HepG2 (cell line): ENCODE measurements around the gene LRRC17. TPM values are rescaled to one million over a fixed set of nuclear protein-coding genes. Genes with fewer than 3 reads are reported as not detected.
A peak's percentile ranks its signal among the peaks of the same experiment; 100 is the strongest.

Experiments
- ATF7 ChIP-seq, 2 experiments: fragments of 450-650 bp in 1 of 2; sonication (generic) in 1 of 2; formaldehyde crosslinking in 1 of 2; IDR thresholded peaks; 2 replicates each; pipeline versions ENCODE4 v1.4.0 to v1.6.1; 2016 to 2020; ENCODE audit warnings: antibody characterized with exemption in 1 of 2, mild to moderate bottlenecking in 1 of 2, missing genetic modification reagents in 1 of 2
- CHCHD3 ChIP-seq: sonication (generic); formaldehyde crosslinking; IDR thresholded peaks from 2 replicates; pipeline ENCODE4 v1.8.0; 2022; ENCODE audit warnings: mild to moderate bottlenecking, missing genetic modification reagents, moderate library complexity
- CSRNP1 ChIP-seq: sonication (generic); formaldehyde crosslinking; IDR thresholded peaks from 2 replicates; pipeline ENCODE4 v1.8.1; 2023; ENCODE audit warnings: mild to moderate bottlenecking, missing genetic modification reagents
- HDAC1 ChIP-seq: sonication (generic); formaldehyde crosslinking; IDR thresholded peaks from 2 replicates; pipeline ENCODE4 v1.5.1; 2020; ENCODE audit warnings: mild to moderate bottlenecking, missing genetic modification reagents
- HIVEP1 ChIP-seq: sonication (generic); formaldehyde crosslinking; IDR thresholded peaks from 2 replicates; pipeline ENCODE4 v1.4.0; 2020; ENCODE audit warnings: mild to moderate bottlenecking, missing genetic modification reagents
- HMGA1 ChIP-seq: sonication (generic); formaldehyde crosslinking; conservative IDR thresholded peaks from 2 replicates; pipeline ENCODE4 v1.4.0; 2020; ENCODE audit warnings: missing genetic modification reagents
- IKZF4 ChIP-seq: sonication (generic); formaldehyde crosslinking; IDR thresholded peaks from 2 replicates; pipeline ENCODE4 v1.5.1; 2020; ENCODE audit warnings: borderline replicate concordance, mild to moderate bottlenecking, low read depth, missing genetic modification reagents; ENCODE audit errors: not compliant biosample characterization
- JUN ChIP-seq: sonication (generic); formaldehyde crosslinking; IDR thresholded peaks from 2 replicates; pipeline ENCODE4 v1.4.0; 2020; ENCODE audit warnings: mild to moderate bottlenecking, missing genetic modification reagents
- KLF15 ChIP-seq: sonication (generic); formaldehyde crosslinking; IDR thresholded peaks from 2 replicates; pipeline ENCODE4 v1.8.1; 2023; ENCODE audit warnings: borderline replicate concordance, mild to moderate bottlenecking, inconsistent platforms, missing genetic modification reagents, mixed read lengths
- MIER3 ChIP-seq: IDR thresholded peaks from 2 replicates; pipeline ENCODE4 v1.6.1; 2016; ENCODE audit warnings: missing compliant biosample characterization, borderline replicate concordance
- MLX ChIP-seq: IDR thresholded peaks from 2 replicates; pipeline ENCODE4 v1.6.1; 2016
- NAIF1 ChIP-seq: sonication (generic); formaldehyde crosslinking; IDR thresholded peaks from 2 replicates; pipeline ENCODE4 v1.5.0; 2020; ENCODE audit warnings: mild to moderate bottlenecking, missing genetic modification reagents, borderline replicate concordance
- RBAK ChIP-seq: sonication (generic); formaldehyde crosslinking; IDR thresholded peaks from 2 replicates; pipeline ENCODE4 v1.5.1; 2020; ENCODE audit warnings: mild to moderate bottlenecking, missing genetic modification reagents
- REL ChIP-seq: sonication (generic); formaldehyde crosslinking; conservative IDR thresholded peaks from 2 replicates; pipeline ENCODE4 v1.8.0; 2022; ENCODE audit warnings: mild to moderate bottlenecking, missing genetic modification reagents, moderate library complexity
- SRSF1 ChIP-seq: fragments of 200-400 bp; formaldehyde crosslinking; optimal IDR thresholded peaks from 2 replicates; pipeline ENCODE3; 2017; ENCODE audit warnings: mild to moderate bottlenecking, low read depth, low read length, moderate library complexity
- ZBED4 ChIP-seq: sonication (generic); formaldehyde crosslinking; IDR thresholded peaks from 2 replicates; pipeline ENCODE4 v1.4.0; 2020; ENCODE audit warnings: missing genetic modification reagents, borderline replicate concordance
- ZBTB26 ChIP-seq: IDR thresholded peaks from 2 replicates; pipeline ENCODE4 v1.6.1; 2016; ENCODE audit warnings: missing compliant biosample characterization, missing genetic modification reagents, borderline replicate concordance
- ZNF234 ChIP-seq: sonication (generic); formaldehyde crosslinking; conservative IDR thresholded peaks from 2 replicates; pipeline ENCODE4 v1.5.1; 2020; ENCODE audit warnings: mild to moderate bottlenecking, missing genetic modification reagents
- ZNF326 ChIP-seq: sonication (generic); formaldehyde crosslinking; IDR thresholded peaks from 2 replicates; pipeline ENCODE4 v1.4.0; 2020; ENCODE audit warnings: missing genetic modification reagents, borderline replicate concordance
- ZNF569 ChIP-seq: sonication (generic); formaldehyde crosslinking; IDR thresholded peaks from 2 replicates; pipeline ENCODE4 v1.5.0; 2020; ENCODE audit warnings: mild to moderate bottlenecking, missing genetic modification reagents, moderate library complexity, borderline replicate concordance
- ZNF570 ChIP-seq: sonication (generic); formaldehyde crosslinking; IDR thresholded peaks from 2 replicates; pipeline ENCODE4 v1.4.0; 2020; ENCODE audit warnings: mild to moderate bottlenecking, missing genetic modification reagents, borderline replicate concordance
- ZZZ3 ChIP-seq: sonication (generic); formaldehyde crosslinking; IDR thresholded peaks from 2 replicates; pipeline ENCODE4 v1.4.0; 2020; ENCODE audit warnings: missing genetic modification reagents, mild to moderate bottlenecking, borderline replicate concordance
- polyA plus RNA-seq, 8 experiments: library from polyadenylated mRNA; depleted of rRNA in 3 of 8; stranded (reverse) in 7 of 8; unstranded in 1 of 8; fragments of >200 nt; fragmentation: Illumina TruSeq in 4 of 8; extraction: Trizol in 4 of 8; gene quantifications; 2 replicates each; pipeline versions ENCODE4 v1.2.1 to v1.2.3, GENCODE V29; 2011 to 2016; ENCODE audit warnings: low read depth in 4 of 8, missing spikeins in 1 of 8, mixed read lengths in 1 of 8; ENCODE audit not compliant: insufficient read depth in 1 of 8
- total RNA-seq, 5 experiments: library from RNA; depleted of rRNA; stranded (reverse); fragments of >200 nt; fragmentation: Illumina TruSeq; extraction: Trizol; gene quantifications; 2 replicates each; pipeline ENCODE4 v1.2.3, GENCODE V29; 2016; ENCODE audit warnings: low read depth in 1 of 5

The LRRC17 gene
- total and polyA plus RNA-seq, 2 of the 13 experiments (the other 11 are each of a cell fraction or from before 2014, with no cell fraction given): 0.20 to 0.66 TPM

GRCh38 chr7:102874166-102874829 lies 38.5 kb upstream of the LRRC17 start (continued):
- TF ChIP-seq JUN (CRISPR knock-in tag) (peak; percentile 76; the same call in 1 of the 2 replicates), ZBED4 (no peak), RBAK (CRISPR knock-in tag) (no peak), HDAC1 (CRISPR knock-in tag) (peak; percentile 51; the same call in 1 of the 2 replicates), HIVEP1 (CRISPR knock-in tag) (no peak), KLF15 (CRISPR knock-in tag) (no peak), SRSF1 (no peak), MLX (CRISPR knock-in tag) (no peak), ZNF569 (CRISPR knock-in tag) (no peak), NAIF1 (CRISPR knock-in tag) (no peak), ZNF326 (CRISPR knock-in tag) (no peak), CHCHD3 (CRISPR knock-in tag) (no peak), CSRNP1 (CRISPR knock-in tag) (no peak), ZZZ3 (CRISPR knock-in tag) (no peak), REL (CRISPR knock-in tag) (no peak), ATF7 (IDR thresholded peaks at IDR 0.05) (no peak), ATF7 (CRISPR knock-in tag; IDR thresholded peaks at IDR 0.05) (no peak), ZNF570 (CRISPR knock-in tag) (no peak), MIER3 (no peak), ZBTB26 (CRISPR knock-in tag) (no peak), HMGA1 (no peak), ZNF234 (CRISPR knock-in tag) (no peak), IKZF4 (CRISPR knock-in tag) (no peak)
